Hepatocyte (in vitro differentiated cells): ENCODE measurements around the gene MAS1L.

Experiments used
- CTCF ChIP-seq: fragments of 200-600 bp; sonication (generic); IDR thresholded peaks from 2 replicates; pipeline ENCODE4 v1.5.1; 2016; ENCODE audit warnings: antibody characterized with exemption, mild to moderate bottlenecking; ENCODE audit not compliant: poor library complexity
- EZH2phosphoT487 ChIP-seq: fragments of 200-600 bp; sonication (generic); IDR thresholded peaks from one replicate; pipeline ENCODE4 v1.6.1; 2018; ENCODE audit warnings: antibody characterized with exemption, mild to moderate bottlenecking, low read depth, moderate library complexity; ENCODE audit not compliant: unreplicated experiment, severe bottlenecking

GRCh38 chr6:29490552-29490951 lies 2.8 kb upstream of the MAS1L start:
- no peak for TF ChIP-seq CTCF
- no peak for TF ChIP-seq EZH2phosphoT487
